Erythroblast (primary cell): ENCODE data around the gene INTS1.

Source experiments
- GATA1 ChIP-seq: IDR thresholded peaks from 2 replicates; pipeline ENCODE4 v1.6.1; 2011; ENCODE audit warnings: low read depth, mild to moderate bottlenecking, control low read depth, low read length, moderate library complexity
- POLR2A ChIP-seq: IDR thresholded peaks from 2 replicates; pipeline ENCODE4 v1.6.1; 2011; ENCODE audit warnings: mild to moderate bottlenecking, low read length

- TF ChIP-seq POLR2A (no peak), GATA1 (no peak)
Observed at GRCh38 chr7:1459512-1459892, 44.7 kb downstream of the INTS1 start.
